HG03280 (cell line): ENCODE measurements around the gene CHD6.

Experiments
- ATAC-seq: cut with Tn5 transposase; IDR thresholded peaks from one replicate; pipeline ENCODE4 v1.9.1; 2021; ENCODE audit warnings: mild to moderate bottlenecking, moderate library complexity; ENCODE audit not compliant: unreplicated experiment

The CHD6 gene

GRCh38 chr20:41592516-41593216 lies 25.5 kb downstream of the CHD6 start:
- ATAC-seq, result no peak

GRCh38 chr20:41587956-41588355 lies 30.2 kb downstream of the CHD6 start:
- ATAC-seq, result no peak

GRCh38 chr20:41587523-41587922 lies 30.7 kb downstream of the CHD6 start:
- no peak for ATAC-seq

GRCh38 chr20:41586772-41587171 lies 31.4 kb downstream of the CHD6 start:
- no peak for ATAC-seq

- ATAC-seq, result no peak
Measured at GRCh38 chr20:41580350-41580749, 37.8 kb downstream of the CHD6 start.

- ATAC-seq, result no peak
Measured at GRCh38 chr20:41577129-41578009, 40.8 kb downstream of the CHD6 start.

- no peak for ATAC-seq
Measured at GRCh38 chr20:41575412-41575811, 42.8 kb downstream of the CHD6 start.

- ATAC-seq, result no peak
Measured at GRCh38 chr20:41574802-41575389, 43.3 kb downstream of the CHD6 start.

GRCh38 chr20:41573955-41574354 lies 44.2 kb downstream of the CHD6 start:
- no peak for ATAC-seq

- ATAC-seq, result no peak
Measured at GRCh38 chr20:41572010-41572572, 46.1 kb downstream of the CHD6 start.

- ATAC-seq, result no peak
Measured at GRCh38 chr20:41571006-41571405, 47.2 kb downstream of the CHD6 start.

- no peak for ATAC-seq
Measured at GRCh38 chr20:41570557-41570956, 47.6 kb downstream of the CHD6 start.

- no peak for ATAC-seq
Measured at GRCh38 chr20:41567615-41568014, 50.6 kb downstream of the CHD6 start.

GRCh38 chr20:41566896-41567527 lies 51.2 kb downstream of the CHD6 start:
- ATAC-seq, result no peak

- no peak for ATAC-seq
Measured at GRCh38 chr20:41563087-41563486, 55.1 kb downstream of the CHD6 start.

GRCh38 chr20:41560970-41561369 lies 57.2 kb downstream of the CHD6 start:
- no peak for ATAC-seq

- ATAC-seq, result no peak
Measured at GRCh38 chr20:41559658-41560057, 58.5 kb downstream of the CHD6 start.

- no peak for ATAC-seq
Measured at GRCh38 chr20:41553142-41553879, 64.9 kb downstream of the CHD6 start.

GRCh38 chr20:41552295-41553068 lies 65.7 kb downstream of the CHD6 start:
- ATAC-seq, result no peak
